GM19372 (cell line): ENCODE measurements around the gene MPI.
A peak's percentile ranks its signal among the peaks of the same experiment; 100 is the strongest.
"Not testable (repeated sequence)": the region's sequence is repeated elsewhere in the genome, so short reads cannot be mapped to it uniquely, and the experiment has no call there.

Experiments
- ATAC-seq: cut with Tn5 transposase; IDR thresholded peaks from one replicate; pipeline ENCODE4 v1.9.1; 2021; ENCODE audit warnings: mild to moderate bottlenecking, low read depth, moderate library complexity; ENCODE audit not compliant: unreplicated experiment

The MPI gene

DNA sequence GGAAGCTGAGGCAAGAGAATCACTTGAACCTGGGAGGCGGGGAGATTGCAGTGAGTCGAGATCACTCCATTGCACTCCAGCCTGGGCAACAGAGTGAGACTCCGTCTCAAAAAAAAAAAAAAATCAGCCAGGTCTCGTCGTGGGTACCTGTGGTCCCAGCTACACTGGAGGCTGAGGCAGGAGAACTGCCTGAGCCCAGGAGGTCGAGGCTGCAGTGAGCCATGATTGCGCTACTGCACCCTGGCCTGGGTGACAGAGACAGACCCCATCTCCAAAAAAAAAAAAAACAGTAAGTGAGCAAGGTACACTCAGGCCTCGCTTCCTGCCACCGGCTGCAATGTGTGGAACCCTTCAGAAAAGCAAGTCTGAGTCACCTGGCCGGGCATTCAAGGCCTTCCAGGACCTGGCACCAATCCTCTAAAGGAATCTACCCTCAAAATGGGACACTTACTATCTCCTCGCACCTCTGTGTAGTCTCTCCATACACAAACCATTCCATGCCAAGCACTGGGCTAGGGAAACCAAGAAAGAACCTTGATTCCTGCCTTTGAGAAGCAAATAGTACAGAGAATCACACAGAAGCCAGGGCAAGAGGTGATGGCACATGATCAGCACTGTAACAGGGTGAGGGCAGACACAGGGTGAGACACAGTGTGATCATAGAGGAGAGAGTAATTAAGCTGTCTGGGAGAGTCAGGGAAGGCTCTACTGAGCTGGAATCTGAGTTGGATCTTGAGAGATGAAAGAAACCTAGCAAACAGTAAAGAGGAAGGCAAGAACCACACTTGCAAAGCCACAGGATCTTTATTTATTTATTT lies 26.4 kb upstream of the MPI start:
- ATAC-seq = no peak

GRCh38 chr15:74864296-74864695 lies 25.5 kb upstream of the MPI start:
- no peak for ATAC-seq

DNA sequence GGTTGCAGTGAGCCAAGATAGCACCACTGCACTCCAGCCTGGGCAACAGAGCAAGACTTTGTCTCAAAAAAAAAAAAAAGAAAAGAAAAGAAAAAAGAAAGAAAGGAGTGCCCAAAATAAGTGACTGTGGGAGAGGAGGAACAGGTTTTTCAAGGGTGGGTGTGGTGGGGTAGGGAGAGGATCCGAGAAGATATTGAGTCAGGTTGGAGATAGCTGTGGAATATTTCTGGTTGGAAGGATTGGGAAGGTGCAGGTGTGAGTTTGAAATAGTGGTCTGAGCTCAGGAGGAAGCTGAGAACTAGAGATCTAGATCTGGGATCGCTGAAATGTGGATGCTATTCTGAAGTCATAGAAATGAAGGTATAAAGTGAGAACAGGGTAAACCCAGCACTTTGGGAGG lies 24.5 kb upstream of the MPI start:
- ATAC-seq = no peak

DNA sequence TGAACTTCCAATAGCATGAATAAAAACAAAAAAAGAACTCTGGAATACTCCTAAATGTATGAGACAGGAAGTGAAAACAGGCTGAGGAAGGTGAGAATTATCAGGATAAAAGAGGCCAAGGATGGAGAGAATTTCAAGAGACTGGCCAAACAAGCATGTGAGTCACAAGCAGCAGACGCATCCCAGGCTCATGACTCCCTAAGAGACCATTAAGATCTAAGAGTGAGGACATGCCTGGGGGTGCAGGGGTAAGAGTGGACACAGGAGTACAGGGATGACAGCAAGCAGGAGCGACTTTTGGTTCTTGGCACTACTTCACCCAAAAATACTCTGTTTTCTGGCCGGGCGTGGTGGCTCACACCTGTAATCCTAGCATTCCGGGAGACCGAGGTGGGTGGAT lies 23.8 kb upstream of the MPI start:
- no peak for ATAC-seq

DNA sequence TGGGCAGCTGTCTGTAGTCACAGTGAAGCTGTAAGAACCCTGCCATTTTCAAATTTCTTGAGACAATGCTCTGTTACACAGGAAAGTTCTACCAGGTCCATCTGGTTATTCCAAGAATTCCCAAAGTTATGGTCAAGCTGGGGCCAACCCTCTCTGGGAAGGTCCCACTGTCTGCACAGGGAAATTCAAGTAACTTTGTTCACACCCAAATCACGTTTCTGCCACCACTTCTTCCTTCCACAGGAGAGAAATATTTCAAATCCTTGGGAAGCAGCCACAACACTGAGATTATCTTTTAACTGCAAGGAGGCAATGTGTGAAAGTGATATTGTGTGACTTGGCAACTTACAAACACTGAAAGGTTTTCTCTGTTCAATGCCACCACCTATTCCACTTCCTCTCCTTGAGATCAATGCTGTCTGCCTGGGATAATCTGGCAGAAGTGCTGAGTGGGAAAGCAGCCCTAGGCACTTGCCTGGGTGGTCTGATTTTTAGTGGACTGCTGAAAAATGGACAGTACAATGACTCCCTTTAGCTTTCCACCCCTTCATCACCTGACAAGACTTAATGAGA lies 22.3 kb upstream of the MPI start:
- no peak for ATAC-seq

DNA sequence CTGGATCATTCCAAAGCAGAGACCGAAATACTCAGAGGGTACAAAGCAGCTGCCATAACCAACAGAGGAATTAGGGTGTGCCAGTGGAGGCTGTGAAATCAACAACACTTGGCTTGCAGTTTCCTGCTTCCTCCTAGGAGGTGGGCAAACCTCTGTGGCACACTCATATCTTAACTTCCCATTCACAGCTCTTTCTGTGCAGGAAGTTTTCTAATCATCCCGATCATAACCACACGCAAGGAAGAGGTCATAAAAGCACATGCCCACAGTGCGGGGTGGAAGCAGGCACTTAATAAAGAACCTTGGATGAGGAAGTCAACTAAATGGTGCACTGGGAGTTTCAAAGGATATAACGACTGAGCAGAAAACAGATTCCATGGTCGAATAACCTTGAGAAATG lies 21.8 kb upstream of the MPI start:
- ATAC-seq = no peak

DNA sequence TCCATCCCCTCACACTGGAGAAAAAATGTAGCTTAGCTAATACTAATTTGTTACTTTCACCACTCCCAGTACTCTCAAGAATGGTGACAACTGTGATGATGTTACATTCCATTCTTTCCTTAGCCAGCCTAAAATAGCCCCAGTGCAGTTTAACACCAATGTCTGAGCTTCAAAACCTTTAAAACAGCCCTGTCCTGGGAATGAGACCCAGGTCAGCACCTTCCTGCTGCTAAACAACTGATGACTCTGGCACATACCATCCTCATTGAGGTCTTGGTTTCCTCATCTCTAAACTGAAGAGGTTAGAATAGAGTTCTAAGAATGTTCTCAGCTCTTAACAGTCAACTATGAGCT lies 20.5 kb upstream of the MPI start:
- no peak for ATAC-seq

DNA sequence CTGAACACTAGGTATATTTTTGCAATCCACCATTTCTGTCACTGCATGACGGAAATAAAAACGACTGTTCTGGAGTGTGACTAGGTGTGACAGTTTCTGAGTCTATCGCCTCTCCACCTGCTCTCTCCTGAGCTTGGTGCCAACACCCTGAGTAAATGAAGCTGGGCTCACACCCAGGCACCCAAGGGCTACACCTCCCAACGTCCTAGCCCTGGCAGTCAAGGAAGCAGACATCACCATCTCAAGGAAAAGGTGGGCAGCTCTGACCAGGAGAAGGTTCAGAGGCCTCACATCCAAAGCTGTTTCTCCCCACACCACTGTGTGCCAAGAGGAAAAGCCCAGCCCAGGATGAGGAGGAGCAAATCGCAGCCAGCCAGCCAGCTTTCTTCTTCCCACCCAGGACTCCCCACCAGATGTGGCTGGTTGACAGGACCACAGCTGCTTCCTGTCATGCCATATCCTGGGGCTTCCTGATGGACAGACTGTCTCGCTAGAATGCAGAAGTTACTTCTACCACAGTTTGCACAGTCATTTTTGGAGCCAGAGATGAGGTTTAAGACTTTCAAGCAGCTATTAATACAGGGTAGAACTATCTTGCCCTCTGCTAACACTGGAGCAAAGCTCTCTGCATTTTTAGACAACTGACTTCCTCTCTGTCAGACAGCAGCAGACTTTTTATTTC lies 20.0 kb upstream of the MPI start:
- no peak for ATAC-seq

- ATAC-seq = no peak
These were observed 19.2 kb upstream of the MPI start for GRCh38 chr15:74870436-74871215.

- ATAC-seq = no peak
These were observed 17.2 kb upstream of the MPI start for GRCh38 chr15:74872702-74873035.

DNA sequence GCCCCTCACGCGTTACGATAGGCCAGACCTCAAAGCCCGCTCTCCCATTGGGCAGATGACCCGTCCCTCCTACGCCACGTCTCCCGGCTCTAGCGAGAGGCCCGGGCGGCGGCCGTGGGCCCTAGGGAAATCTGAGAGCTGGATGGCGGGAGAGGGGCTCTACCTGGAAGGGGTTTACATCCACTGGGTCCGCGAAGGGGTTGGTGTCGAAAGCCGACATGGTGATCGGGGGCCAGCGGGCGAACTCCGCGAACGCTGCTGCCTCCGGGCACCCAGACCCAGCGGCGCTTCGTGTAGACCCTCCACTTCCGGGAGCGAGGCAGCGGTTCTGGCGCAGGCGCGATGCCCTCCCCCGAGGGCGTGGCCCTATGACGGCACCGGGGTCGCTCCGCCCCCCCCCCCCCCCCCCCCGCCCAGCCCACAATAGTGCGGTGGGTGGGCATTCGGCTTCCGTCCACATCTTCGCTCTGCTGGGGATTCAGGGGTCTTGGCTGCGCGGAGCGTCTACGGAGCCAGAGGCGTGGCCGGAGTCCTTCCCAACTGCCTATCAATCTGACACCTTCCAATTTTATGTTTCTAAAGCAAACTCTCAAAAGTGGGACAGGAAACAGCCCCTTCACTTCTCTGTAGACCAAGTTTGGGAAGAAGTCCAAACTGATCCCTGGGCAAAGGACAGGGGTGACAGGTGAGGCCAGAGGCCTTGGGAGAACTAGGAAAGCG lies 16.6 kb upstream of the MPI start, which contains the start of gene SCAMP2:
Gene SCAMP2, minus strand, starts transcription at position 330 of the 720 bp plus-strand sequence. Its CDS starts 110 bp downstream, at position 220.
- peak; percentile 82 for ATAC-seq

- ATAC-seq = no peak
These were observed 16.0 kb upstream of the MPI start for GRCh38 chr15:74873756-74874424.

DNA sequence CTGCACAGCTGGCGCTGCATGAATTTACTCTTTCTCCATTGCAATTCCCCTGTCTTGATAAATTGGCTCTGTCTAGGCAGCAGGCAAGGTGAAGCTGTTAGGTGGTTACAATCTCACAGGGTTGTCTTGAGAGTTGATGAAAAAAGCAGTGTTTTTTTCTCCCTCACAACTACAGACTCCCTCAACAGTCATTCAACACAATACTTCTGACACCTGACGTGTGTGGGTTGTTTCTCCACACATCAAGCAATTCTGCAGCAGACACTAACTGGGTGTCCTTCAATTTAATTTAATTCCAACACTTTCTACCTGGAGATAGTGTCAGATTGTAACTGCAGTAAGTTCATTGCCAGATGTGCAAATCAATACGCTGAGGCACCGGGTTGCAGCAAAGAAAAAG lies 11.6 kb upstream of the MPI start:
- ATAC-seq = no peak

GRCh38 chr15:74882528-74882927 lies 7.3 kb upstream of the MPI start:
- no peak for ATAC-seq

- ATAC-seq = no peak
These were observed 5.2 kb upstream of the MPI start for GRCh38 chr15:74884428-74885223.

GRCh38 chr15:74885461-74885860 lies 4.4 kb upstream of the MPI start:
- no peak for ATAC-seq

DNA sequence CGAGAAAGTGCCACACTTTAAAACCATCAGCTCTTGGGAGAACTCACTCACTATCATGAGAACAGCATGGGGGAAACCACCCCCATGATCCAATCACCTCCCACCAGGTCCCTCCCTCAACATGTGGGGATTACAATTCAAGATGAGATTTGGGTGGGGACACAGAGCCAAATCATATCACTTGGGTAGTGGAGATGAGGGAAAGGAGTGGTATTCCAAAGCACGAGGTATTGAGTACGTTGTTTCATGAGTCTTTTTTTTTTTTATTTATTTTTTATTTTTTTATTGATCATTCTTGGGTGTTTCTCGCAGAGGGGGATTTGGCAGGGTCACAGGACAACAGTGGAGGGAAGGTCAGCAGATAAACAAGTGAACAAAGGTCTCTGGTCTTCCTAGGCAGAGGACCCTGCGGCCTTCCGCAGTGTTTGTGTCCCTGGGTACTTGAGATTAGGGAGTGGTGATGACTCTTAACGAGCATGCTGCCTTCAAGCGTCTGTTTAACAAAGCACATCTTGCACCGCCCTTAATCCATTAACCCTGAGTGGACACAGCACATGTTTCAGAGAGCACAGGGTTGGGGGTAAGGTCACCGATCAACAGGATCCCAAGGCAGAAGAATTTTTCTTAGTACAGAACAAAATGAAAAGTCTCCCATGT lies 2.2 kb upstream of the MPI start:
- ATAC-seq = not testable (repeated sequence)

GRCh38 chr15:74888716-74889115 lies 1.1 kb upstream of the MPI start:
- no peak for ATAC-seq
